SH-SY5Y (cell line): ENCODE measurements around the gene DNAJC6.

Experiments used
- GATA2 ChIP-seq: IDR thresholded peaks from 2 replicates; pipeline ENCODE4 v1.6.1; 2011; ENCODE audit warnings: mild to moderate bottlenecking, low read depth, low read length
- GATA3 ChIP-seq: IDR thresholded peaks from 2 replicates; pipeline ENCODE4 v1.6.1; 2011; ENCODE audit warnings: low read depth, mild to moderate bottlenecking, low read length, moderate library complexity

DNA sequence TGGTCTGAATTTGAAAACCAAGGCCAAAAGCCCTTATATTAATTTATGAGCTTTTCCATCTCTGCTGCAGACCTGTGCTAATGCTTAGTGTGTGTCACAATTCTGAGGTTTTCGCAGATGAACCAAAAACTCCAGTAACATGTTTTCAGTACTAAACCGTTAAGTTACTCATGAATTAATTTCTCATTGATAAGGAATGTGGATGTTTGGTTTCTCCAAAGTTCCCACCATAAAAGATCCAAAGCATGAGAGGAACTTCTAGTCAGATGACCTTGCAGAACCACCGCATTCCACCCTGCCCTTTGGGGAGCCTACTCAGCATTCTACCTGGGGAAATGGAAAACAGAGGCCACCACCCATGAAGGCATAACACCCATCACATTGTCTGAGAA lies 103.6 kb downstream of the DNAJC6 start:
- no peak for TF ChIP-seq GATA2
- no peak for TF ChIP-seq GATA3
